Muscle of arm (tissue), 12 donors: ENCODE measurements around the gene PCED1B. TPM values are rescaled to one million over a fixed set of nuclear protein-coding genes. Genes with fewer than 3 reads are reported as not detected.
"Not testable (repeated sequence)": the region's sequence is repeated elsewhere in the genome, so short reads cannot be mapped to it uniquely, and the experiment has no call there.

Experiments
- DNase-seq: peaks from one replicate; pipeline ENCODE4 v3.0.0-alpha.2; 2013
- polyA plus RNA-seq, 12 donors: library from polyadenylated mRNA; unstranded; fragments of 120-200 nt; gene quantifications; one replicate each; pipeline ENCODE4 v1.2.1, GENCODE V29; 2013; ENCODE audit not compliant: insufficient read length in 12 of 12

The PCED1B gene
- polyA plus RNA-seq, 12 donors = 0.24 to 3.0 (median 0.64) TPM; not detected in 2

DNA sequence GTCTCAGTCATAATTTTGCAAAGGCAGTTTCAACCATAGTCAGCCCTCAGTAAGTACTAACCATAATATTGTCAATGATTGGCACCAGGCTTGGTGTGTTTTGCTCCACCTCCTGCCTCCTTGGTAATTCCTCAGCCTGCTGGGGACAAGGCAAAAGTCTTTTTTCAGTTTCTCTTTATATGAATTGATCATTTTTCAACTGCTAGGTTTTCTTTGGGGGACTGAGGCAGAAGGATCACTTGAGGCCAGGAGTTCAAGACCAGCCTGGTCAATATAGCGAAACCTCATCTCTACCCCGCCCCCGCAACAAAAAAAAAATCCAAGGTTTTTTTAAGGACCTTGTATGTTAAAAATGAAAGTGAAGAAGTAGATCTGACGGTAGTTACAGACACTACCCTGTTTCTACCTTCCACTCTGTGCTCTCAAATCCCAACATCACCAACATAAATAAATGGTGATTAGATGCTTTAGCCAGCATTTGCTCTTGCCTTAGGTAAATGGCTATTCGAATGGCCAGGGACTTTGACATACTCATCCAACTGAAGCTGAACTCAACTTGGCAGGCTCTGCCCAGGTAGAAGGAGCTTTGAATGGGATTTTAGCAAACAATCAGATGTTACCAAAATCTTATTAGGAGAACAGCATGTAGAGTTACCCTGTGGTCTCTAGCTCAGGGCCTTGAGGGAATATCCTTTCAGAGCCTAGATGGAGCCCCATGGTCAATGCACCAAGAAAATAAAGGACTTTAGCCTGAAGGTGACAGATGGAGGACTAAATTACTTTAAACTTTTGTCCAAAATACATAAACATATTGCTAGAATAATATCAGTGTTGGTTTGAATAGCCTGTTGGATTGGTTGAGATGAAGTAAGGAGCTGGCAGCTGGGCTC lies 127.3 kb downstream of the PCED1B start:
- DNase-seq = no peak

GRCh38 chr12:47207340-47207717 lies 127.9 kb downstream of the PCED1B start:
- DNase-seq = no peak

GRCh38 chr12:47207829-47208248 lies 128.4 kb downstream of the PCED1B start:
- no peak for DNase-seq

- no peak for DNase-seq
These were observed 129.6 kb downstream of the PCED1B start for GRCh38 chr12:47209014-47209413.

GRCh38 chr12:47210776-47211175 lies 131.4 kb downstream of the PCED1B start:
- no peak for DNase-seq

DNA sequence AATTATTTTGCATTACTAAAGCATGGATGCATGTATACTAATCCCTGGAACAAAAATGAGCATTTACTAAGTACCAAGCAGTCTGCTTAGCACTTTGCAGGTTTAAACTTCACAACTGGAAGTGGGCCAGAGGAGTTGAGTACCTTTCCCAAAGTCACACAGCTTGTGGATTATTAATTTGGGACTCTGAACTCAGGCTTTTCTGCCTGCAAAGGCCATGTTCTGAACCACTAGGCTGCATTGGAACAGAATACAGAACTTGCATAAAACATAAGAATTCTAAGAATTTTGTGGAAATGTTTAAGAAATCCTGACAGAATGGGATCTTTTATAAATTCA lies 133.2 kb downstream of the PCED1B start:
- DNase-seq = no peak

GRCh38 chr12:47213396-47213795 lies 134.0 kb downstream of the PCED1B start:
- no peak for DNase-seq

DNA sequence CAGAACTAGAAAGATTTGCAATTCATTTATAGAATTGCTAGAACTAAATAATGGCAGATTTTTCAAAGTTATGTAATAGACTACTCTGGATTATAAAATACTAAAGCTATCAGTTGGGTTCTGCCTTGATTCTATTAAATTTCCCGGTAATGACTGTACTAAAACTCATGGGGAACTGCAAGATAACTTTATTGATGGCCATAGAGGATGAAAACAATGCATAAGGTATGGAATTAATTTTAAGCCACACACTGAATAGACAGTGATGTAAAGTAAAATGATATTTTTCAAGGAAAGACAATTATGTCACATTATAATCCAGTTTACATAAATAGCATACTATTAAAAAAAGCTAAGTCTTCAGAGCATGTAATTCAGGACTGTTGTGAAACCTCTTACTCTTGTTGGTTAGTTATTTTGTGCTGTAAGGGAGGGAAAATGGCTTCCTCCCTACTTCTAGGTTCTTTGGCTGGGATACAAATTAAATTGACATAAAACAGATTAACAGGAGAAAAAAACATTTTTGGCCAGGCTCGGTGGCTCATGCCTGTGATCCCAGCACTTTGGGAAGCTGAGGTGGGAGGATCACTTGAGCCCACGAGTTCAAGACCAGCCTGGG lies 134.7 kb downstream of the PCED1B start:
- DNase-seq = no peak

DNA sequence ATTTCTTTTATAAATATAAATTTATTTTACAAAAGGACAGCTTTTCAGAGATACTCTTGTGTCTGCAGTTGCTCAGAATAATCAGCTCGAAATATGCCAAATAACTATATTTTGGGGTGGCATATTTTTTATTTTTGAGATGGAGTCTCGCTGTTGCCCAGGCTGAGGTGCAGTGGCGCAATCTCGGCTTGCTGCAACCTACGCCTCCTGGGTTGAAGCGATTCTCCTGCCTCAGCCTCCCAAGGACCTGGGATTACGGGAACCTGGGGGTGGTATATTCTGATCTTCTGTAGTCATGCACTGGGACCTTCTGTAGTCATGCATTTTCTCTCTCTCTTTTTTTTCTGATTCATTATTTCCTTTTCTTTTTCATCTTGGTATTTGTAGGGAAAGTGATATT lies 135.3 kb downstream of the PCED1B start:
- no peak for DNase-seq

- no peak for DNase-seq
These were observed 136.8 kb downstream of the PCED1B start for GRCh38 chr12:47216150-47216677.

DNA sequence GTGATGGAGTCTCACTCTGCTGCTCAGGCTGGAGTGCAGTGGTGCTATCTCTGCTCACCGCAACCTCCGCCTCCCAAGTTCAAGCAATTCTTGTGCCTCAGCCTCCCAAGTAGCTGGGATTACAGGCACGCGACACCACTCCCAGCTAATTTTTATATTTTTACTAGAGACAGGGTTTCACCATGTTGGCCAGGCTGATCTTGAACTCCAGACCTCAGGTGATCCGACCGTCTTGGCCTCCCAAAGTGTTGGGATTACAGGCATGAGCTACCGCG lies 138.1 kb downstream of the PCED1B start:
- not testable (repeated sequence) for DNase-seq

DNA sequence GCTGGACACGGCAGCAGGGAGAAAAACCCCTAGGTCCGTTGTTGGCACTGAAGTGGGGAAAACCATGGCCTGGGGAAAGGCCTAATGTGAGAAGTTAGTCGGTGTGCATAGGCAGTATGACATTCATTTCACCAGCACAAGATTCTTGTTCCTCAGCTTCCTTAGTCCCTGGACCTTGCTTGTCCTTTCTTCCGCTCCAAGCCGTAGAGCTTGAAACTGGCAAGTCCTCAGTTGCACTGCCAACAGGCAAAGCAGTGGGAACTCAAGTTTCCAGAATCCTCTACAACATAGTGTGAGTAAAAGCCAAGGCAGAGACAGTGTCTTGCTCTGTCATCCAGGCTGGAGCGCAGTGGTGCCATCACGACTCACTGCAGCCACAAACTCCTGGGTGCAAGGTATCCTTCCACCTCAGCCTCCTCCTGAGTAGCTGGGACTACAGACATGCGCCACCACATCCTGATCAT lies 138.8 kb downstream of the PCED1B start:
- DNase-seq = no peak

DNA sequence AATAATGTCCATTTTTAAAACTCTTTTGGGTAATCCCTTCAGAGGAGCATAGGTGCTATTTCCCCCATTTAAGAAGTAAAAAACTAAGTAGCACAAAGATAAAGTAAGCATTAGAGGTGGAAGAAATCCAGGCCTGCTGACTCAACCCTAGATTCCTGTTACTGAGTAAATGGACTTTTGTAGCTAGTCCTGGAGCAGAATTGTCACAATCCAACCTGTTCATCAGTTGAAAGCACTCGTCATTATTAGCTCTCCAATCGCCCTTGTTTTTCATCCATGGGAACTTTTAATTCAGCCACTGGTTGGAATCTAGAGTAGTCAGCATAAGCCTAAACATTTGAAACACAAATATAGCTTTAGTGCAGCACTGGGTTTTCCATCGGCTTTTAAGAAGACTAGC lies 139.8 kb downstream of the PCED1B start:
- DNase-seq = no peak

DNA sequence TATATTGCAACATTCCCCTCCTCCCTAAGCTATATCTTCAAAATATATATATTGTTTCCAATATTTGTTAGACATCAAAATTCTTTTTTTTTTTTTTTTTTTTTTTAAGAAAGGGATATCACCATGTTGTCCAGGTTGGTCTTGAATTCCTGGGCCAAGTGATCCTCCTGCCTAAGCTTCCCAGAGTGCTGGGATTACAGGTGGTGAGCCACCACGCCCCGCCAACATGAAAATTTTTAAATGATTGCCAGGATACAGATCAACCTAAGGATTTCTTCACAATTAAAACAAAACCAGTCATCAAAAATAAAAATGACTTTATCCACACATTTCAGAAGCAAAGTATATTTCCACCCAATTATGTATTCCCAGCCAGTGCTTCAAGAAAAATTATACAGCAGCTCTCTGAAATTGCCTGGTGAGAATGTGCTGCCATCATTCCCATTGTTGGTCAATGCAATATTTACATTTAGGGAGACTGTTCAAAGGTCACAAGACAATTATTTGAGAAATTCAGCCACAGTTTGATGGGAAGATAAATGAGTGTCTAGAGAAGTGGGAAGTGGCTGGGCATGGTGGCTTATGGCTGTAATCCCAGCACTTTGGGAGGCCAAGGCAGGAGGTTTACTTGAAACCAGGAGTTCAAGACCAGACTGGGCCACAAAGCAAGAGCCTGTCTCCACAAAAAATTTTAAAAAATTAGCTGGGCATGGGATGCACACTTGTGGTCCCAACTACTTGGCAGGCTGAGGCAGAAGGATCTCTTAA lies 142.0 kb downstream of the PCED1B start:
- DNase-seq = no peak

DNA sequence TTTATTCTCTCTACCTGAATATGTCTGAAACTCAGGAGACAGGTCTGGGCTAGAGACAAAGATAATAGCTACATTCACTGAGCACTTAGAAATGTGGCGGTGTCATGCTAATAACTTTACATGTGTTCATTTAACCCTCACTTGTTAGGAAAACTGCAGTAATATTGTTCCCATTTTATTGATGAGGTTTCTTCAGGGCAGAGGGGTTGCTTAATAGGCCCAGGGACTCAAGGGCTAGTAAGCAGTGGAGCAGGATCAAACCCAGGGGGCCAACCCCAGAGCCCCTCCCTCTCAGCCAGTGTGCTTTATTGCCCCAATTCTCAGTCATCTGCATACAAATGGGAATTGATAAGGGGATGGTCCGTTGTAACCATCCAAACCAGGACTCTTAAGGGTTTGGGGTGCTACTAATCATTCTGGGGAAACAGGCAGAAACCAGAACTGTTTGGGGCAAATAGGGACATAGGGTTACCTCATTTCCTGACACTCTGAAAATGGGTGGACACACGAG lies 143.2 kb downstream of the PCED1B start:
- DNase-seq = no peak

- DNase-seq = no peak
These were observed 143.8 kb downstream of the PCED1B start for GRCh38 chr12:47223031-47223847.

- no peak for DNase-seq
These were observed 144.4 kb downstream of the PCED1B start for GRCh38 chr12:47223848-47224213.

GRCh38 chr12:47224563-47225133 lies 145.2 kb downstream of the PCED1B start:
- DNase-seq = no peak

- DNase-seq = no peak
These were observed 145.9 kb downstream of the PCED1B start for GRCh38 chr12:47225356-47225755.

DNA sequence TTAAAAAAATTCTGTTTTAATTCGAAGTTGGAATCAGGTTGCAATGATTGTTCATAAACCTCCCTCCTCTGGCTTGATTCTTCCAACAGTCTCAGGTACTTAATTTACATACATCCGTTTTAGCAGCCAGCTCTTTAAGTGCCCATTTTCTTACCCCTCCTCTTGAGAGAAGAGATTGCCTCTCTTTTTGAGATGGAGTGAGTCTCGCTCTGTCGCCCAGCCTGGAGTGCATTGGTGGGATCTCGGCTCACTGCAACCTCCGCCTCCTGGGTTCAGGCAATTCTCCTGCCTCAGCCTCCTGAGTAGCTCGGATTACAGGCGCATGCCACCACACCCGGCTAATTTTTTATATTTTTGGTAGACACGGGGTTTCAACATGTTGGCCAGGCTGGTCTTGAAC lies 146.8 kb downstream of the PCED1B start:
- DNase-seq = no peak

GRCh38 chr12:47228802-47229201 lies 149.4 kb downstream of the PCED1B start:
- no peak for DNase-seq
